Mesendoderm (in vitro differentiated cells): ENCODE measurements around the gene SMIM11.
"Not testable (repeated sequence)": the region's sequence is repeated elsewhere in the genome, so short reads cannot be mapped to it uniquely, and the experiment has no call there.

Experiments
- DNase-seq: peaks from one replicate; pipeline ENCODE4 v3.0.0; 2013
- H2AK5ac ChIP-seq: 2 replicates; pipeline ENCODE4 v1.6.1; 2013; ENCODE audit warnings: low read length, inconsistent platforms
- H2BK120ac ChIP-seq: 2 replicates; pipeline ENCODE4 v1.6.1; 2013; ENCODE audit warnings: low read depth, mild to moderate bottlenecking, low read length, moderate library complexity, mixed read lengths
- H2BK15ac ChIP-seq: replicated peaks from 2 replicates; pipeline ENCODE4 v1.6.1; 2013; ENCODE audit warnings: low read depth, mild to moderate bottlenecking, moderate library complexity
- H2BK5ac ChIP-seq: 2 replicates; pipeline ENCODE4 v1.6.1; 2013; ENCODE audit warnings: low read length, inconsistent platforms
- H3K18ac ChIP-seq: 2 replicates; pipeline ENCODE4 v1.6.1; 2013; ENCODE audit warnings: mild to moderate bottlenecking, low read length, mixed read lengths
- H3K23ac ChIP-seq: one replicate; pipeline ENCODE4 v1.6.1; 2013; ENCODE audit warnings: low read length
- H3K27ac ChIP-seq: 2 replicates; pipeline ENCODE4 v1.5.1; 2013; ENCODE audit warnings: low read depth, mild to moderate bottlenecking, inconsistent platforms, low read length, moderate library complexity
- H3K27me3 ChIP-seq: 2 replicates; pipeline ENCODE4 v1.6.1; 2013; ENCODE audit warnings: low read length, control low read depth, mild to moderate bottlenecking, inconsistent platforms; ENCODE audit not compliant: insufficient read depth, poor library complexity
- H3K36me3 ChIP-seq: 2 replicates; pipeline ENCODE4 v1.6.1; 2013; ENCODE audit warnings: low read length, inconsistent platforms; ENCODE audit not compliant: control insufficient read depth, insufficient read depth
- H3K4ac ChIP-seq: one replicate; pipeline ENCODE4 v1.6.1; 2013; ENCODE audit warnings: low read depth, mild to moderate bottlenecking, low read length, moderate library complexity
- H3K4me1 ChIP-seq: 2 replicates; pipeline ENCODE4 v1.6.1; 2013; ENCODE audit warnings: low read depth, low read length, inconsistent platforms; ENCODE audit not compliant: control insufficient read depth
- H3K4me2 ChIP-seq: 2 replicates; pipeline ENCODE4 v1.6.1; 2013; ENCODE audit warnings: low read length
- H3K4me3 ChIP-seq: 2 replicates; pipeline ENCODE4 v1.5.1; 2013; ENCODE audit warnings: mild to moderate bottlenecking, low read length
- H3K56ac ChIP-seq: one replicate; pipeline ENCODE4 v1.6.1; 2013; ENCODE audit warnings: low read length
- H3K79me1 ChIP-seq: 2 replicates; pipeline ENCODE4 v1.6.1; 2013; ENCODE audit warnings: low read length, inconsistent platforms
- H3K79me2 ChIP-seq: 2 replicates; pipeline ENCODE4 v1.6.1; 2013; ENCODE audit warnings: mild to moderate bottlenecking, low read length; ENCODE audit not compliant: control insufficient read depth, insufficient read depth
- H3K9ac ChIP-seq: 2 replicates; pipeline ENCODE4 v1.6.1; 2013; ENCODE audit warnings: low read length, inconsistent platforms
- H4K5ac ChIP-seq: one replicate; pipeline ENCODE4 v1.6.1; 2013; ENCODE audit warnings: low read length
- H4K8ac ChIP-seq: one replicate; pipeline ENCODE4 v1.6.1; 2013; ENCODE audit warnings: low read depth, mild to moderate bottlenecking, control low read depth, low read length, moderate library complexity
- WGBS: extraction: QIAGEN DNeasy Blood & Tissue Kit; methylation state at CpG from one replicate; pipeline ENCODE4 v1.1.7; 2013; ENCODE audit warnings: low lambda C conversion rate, missing lambda C conversion rate; ENCODE audit not compliant: insufficient coverage; ENCODE audit errors: extremely low coverage; 5-methylcytosine and 5-hydroxymethylcytosine counted together

Gene SMIM11

GRCh38 chr21:34428441-34428840 is 53.1 kb downstream of the SMIM11 start:
- H3K4me2 ChIP-seq, H2AK5ac ChIP-seq, DNase-seq, H3K9ac ChIP-seq, H4K8ac ChIP-seq, H3K4me3 ChIP-seq, H4K5ac ChIP-seq, H3K18ac ChIP-seq, H2BK5ac ChIP-seq, H3K79me1 ChIP-seq, H2BK120ac ChIP-seq, H3K4ac ChIP-seq, H3K56ac ChIP-seq, H3K4me1 ChIP-seq, H3K27ac ChIP-seq, H2BK15ac ChIP-seq, H3K79me2 ChIP-seq, H3K36me3 ChIP-seq, H3K27me3 ChIP-seq, H3K23ac ChIP-seq: not testable (repeated sequence)
- WGBS: no CpG with 5 or more reads among the region's 6 CpGs

- not testable (repeated sequence) for H2BK120ac ChIP-seq, H4K5ac ChIP-seq, H3K4ac ChIP-seq, H2BK5ac ChIP-seq, H4K8ac ChIP-seq, H3K79me1 ChIP-seq, H3K4me3 ChIP-seq, H3K27me3 ChIP-seq, H3K79me2 ChIP-seq, H3K4me2 ChIP-seq, H2AK5ac ChIP-seq, H3K9ac ChIP-seq, H3K23ac ChIP-seq, H3K27ac ChIP-seq, H2BK15ac ChIP-seq, H3K56ac ChIP-seq, H3K4me1 ChIP-seq, H3K18ac ChIP-seq, H3K36me3 ChIP-seq, DNase-seq
- no CpG with 5 or more reads among the region's 5 CpGs for WGBS
Measured at GRCh38 chr21:34429710-34430109, 54.4 kb downstream of the SMIM11 start.
